Kidney epithelial cell (primary cell): ENCODE measurements around the gene ICOS. TPM values are rescaled to one million over a fixed set of nuclear protein-coding genes. Genes with fewer than 3 reads are reported as not detected.

Source experiments
- DNase-seq: peaks from one replicate; pipeline ENCODE4 v3.0.0-alpha.2; 2010; ENCODE audit warnings: low read depth
- H3K27me3 ChIP-seq: 2 replicates; pipeline ENCODE4 v1.6.0; 2011; ENCODE audit warnings: low read length; ENCODE audit not compliant: control insufficient read depth, insufficient read depth
- H3K36me3 ChIP-seq: 2 replicates; pipeline ENCODE4 v1.5.1; 2011; ENCODE audit warnings: low read length; ENCODE audit not compliant: control insufficient read depth, insufficient read depth
- H3K4me3 ChIP-seq: 2 replicates; pipeline ENCODE4 v1.5.1; 2011; ENCODE audit warnings: low read depth, mild to moderate bottlenecking, control low read depth, low read length
- total RNA-seq: library from RNA; depleted of rRNA; stranded (reverse); fragments of >200 nt; gene quantifications from 2 replicates; pipeline ENCODE4 v1.2.3, GENCODE V29; 2015
- TF ChIP-seq, protein P1 (sequence below): IDR thresholded peaks from 2 replicates; pipeline ENCODE4 v1.5.1; 2011; ENCODE audit warnings: mild to moderate bottlenecking, moderate library complexity, low read length, control low read depth, inconsistent platforms; ENCODE audit not compliant: insufficient read depth, poor library complexity, severe bottlenecking

ICOS gene
- total RNA-seq, 1 donor from 2014 or later: not detected

DNA sequence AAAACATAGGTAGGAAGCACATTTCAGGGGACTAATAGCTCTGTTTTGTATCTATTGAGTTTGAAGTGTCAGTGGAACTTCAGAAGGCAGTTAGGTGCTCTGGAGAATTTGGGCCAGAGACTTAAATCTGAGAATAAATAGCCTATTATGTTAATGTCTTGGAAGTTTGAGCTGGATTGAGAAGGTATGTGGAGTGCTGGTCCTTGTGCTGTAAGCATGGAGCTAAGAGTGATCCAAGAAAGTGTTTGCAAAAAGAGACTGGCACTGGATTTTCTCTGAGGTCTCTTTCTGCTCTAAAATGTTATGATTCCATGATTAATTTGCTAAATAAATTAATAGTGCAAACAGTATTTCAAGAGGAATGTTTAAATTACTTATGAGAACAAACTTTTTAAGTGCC lies 63.3 kb downstream of the ICOS start:
- no peak overlapping the region for H3K4me3 ChIP-seq
- H3K27me3 ChIP-seq: no peaks in the 10 kb centered on the region
- no peak for DNase-seq
- TF ChIP-seq, protein P1, sequence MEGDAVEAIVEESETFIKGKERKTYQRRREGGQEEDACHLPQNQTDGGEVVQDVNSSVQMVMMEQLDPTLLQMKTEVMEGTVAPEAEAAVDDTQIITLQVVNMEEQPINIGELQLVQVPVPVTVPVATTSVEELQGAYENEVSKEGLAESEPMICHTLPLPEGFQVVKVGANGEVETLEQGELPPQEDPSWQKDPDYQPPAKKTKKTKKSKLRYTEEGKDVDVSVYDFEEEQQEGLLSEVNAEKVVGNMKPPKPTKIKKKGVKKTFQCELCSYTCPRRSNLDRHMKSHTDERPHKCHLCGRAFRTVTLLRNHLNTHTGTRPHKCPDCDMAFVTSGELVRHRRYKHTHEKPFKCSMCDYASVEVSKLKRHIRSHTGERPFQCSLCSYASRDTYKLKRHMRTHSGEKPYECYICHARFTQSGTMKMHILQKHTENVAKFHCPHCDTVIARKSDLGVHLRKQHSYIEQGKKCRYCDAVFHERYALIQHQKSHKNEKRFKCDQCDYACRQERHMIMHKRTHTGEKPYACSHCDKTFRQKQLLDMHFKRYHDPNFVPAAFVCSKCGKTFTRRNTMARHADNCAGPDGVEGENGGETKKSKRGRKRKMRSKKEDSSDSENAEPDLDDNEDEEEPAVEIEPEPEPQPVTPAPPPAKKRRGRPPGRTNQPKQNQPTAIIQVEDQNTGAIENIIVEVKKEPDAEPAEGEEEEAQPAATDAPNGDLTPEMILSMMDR: no peak
- H3K36me3 ChIP-seq: no peaks in the 10 kb centered on the region

DNA sequence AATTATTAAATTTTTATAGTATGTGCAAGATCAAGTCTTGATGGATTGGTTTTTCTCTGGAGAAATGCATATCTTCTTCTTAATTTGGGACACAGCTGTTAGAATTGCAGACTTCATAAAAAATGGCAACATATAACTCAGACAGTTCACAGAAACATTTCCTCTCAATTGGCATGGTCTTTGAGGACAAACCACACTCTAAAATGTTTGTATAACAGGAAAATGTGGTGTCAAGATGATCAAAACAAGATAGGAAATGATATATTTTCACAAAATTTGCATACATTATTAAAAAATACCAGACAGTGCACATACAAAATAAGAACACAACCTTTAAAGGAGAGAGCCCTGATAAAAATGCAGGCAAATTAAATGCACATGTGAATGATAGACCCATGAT lies 63.9 kb downstream of the ICOS start:
- TF ChIP-seq, protein P1: no peak
- no peaks in the 10 kb centered on the region for H3K36me3 ChIP-seq
- no peak for DNase-seq
- H3K27me3 ChIP-seq: no peaks in the 10 kb centered on the region
- no peak overlapping the region for H3K4me3 ChIP-seq

DNA sequence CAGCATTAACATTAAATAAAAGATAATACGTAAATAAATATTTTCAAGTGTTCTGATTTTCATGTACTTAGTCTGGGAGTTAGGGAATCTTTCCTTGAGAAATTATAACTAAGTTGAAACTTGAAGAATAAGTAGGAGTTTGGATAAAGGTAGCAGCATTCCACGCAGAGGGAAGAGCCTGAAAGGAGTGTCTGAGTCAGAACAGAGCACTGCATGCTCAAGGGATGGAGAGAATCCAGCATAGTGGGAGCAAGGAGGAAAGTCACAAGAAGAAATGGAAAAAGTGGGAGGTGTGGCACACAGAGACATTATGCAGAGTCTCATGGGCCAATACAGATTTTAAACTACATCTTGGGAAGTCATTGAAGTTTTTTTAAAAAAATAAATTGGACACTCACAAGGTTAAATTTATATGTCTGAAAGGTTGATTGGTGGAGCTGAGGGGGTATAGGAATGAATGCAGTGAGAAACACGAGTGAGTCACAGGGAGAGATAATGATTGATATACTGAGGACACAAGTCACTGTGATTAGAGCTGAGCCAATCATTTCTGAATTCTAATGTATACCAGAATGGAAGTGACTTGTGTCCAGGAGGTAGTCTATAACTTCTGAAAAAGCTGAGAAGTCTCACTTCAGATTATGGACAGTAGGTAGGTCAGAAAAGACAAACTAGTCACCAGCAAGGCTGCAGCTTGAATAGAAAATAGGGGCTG lies 66.9 kb downstream of the ICOS start:
- no peaks in the 10 kb centered on the region for H3K36me3 ChIP-seq
- H3K27me3 ChIP-seq: no peaks in the 10 kb centered on the region
- H3K4me3 ChIP-seq: no peak overlapping the region
- TF ChIP-seq, protein P1: no peak
- no peak for DNase-seq

DNA sequence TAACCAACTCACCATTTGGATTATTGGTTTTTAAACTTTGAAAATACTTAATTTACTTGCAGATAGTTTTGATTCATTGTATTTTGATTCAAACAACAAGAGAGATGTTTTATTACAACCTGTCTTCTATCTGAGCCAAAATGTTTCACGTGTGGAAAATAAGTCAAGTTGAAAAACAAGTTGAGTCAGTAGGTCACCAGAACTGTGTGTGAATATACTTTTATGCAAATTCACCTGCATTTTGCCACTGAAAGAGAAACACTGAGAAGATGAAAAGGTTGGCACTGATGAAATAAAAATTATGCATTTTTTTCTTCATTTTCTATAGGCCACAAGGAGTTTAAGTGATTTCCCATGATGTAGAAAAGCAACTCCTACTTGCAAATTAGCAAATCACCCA lies 68.3 kb downstream of the ICOS start:
- no peaks in the 10 kb centered on the region for H3K27me3 ChIP-seq
- no peak overlapping the region for H3K4me3 ChIP-seq
- DNase-seq: no peak
- H3K36me3 ChIP-seq: no peaks in the 10 kb centered on the region
- TF ChIP-seq, protein P1: no peak

DNA sequence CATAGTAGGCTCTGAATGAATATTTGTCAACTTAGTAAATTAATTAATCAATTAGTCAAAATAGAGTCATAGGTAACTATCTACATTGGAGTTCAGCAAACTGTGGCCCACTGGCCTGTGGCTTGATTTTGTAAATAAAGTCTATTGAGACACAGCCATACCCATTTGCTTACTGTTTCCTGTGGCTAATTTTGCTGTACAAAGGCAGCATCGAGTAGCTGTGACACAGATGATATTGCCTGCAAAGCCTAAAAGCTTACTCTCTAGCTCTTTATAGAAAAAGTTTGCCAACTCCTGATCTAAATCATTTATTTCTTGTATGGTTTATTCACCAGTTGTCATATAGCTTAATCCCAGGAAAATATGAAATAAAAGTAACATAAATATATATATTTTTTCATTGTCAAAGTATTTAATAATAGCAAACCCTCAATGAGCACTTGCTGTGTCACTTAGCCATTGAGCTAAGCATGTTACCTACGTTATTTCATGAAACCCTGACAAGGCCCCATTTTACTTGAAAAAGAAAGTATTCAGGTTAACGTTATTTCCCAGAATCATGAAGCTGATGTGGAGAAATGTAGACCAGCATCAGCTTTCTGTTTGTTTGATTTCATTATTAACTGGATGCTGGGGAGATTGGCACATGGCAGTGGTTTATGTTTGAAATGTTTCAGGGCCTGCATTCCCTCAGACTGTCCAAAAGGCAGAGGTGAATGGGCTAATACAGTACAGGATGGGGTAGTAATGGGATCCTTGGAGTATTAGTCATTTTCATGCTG lies 69.6 kb downstream of the ICOS start:
- no peak for DNase-seq
- Histone ChIP-seq H3K4me3 (no peak overlapping the region), H3K36me3 (no peaks in the 10 kb centered on the region), H3K27me3 (no peaks in the 10 kb centered on the region)
- TF ChIP-seq, protein P1: no peak
